HepG2 (cell line): ENCODE data around the gene CLCN2. TPM values are rescaled to one million over a fixed set of nuclear protein-coding genes. Genes with fewer than 3 reads are reported as not detected.
A peak's percentile ranks its signal among the peaks of the same experiment; 100 is the strongest.

Source experiments
- AFF4 ChIP-seq: sonication (generic); formaldehyde crosslinking; IDR thresholded peaks from 2 replicates; pipeline ENCODE4 v1.4.0; 2020; ENCODE audit warnings: missing genetic modification reagents
- ATRX ChIP-seq: sonication (generic); formaldehyde crosslinking; IDR thresholded peaks from 2 replicates; pipeline ENCODE4 v1.4.0; 2020; ENCODE audit warnings: missing genetic modification reagents, borderline replicate concordance
- FOXM1 ChIP-seq: sonication (generic); formaldehyde crosslinking; IDR thresholded peaks from 2 replicates; pipeline ENCODE4 v1.5.0; 2020; ENCODE audit warnings: missing genetic modification reagents
- GPBP1L1 ChIP-seq: sonication (generic); formaldehyde crosslinking; IDR thresholded peaks from 2 replicates; pipeline ENCODE4 v1.5.0; 2020; ENCODE audit warnings: mild to moderate bottlenecking, missing genetic modification reagents
- HNRNPH1 ChIP-seq: fragments of 200-400 bp; formaldehyde crosslinking; optimal IDR thresholded peaks from 2 replicates; pipeline ENCODE3; 2017; ENCODE audit warnings: mild to moderate bottlenecking, low read depth, low read length
- NAIF1 ChIP-seq: sonication (generic); formaldehyde crosslinking; IDR thresholded peaks from 2 replicates; pipeline ENCODE4 v1.5.0; 2020; ENCODE audit warnings: mild to moderate bottlenecking, missing genetic modification reagents, borderline replicate concordance
- PTBP1 ChIP-seq: fragments of 200-400 bp; formaldehyde crosslinking; IDR thresholded peaks from 2 replicates; pipeline ENCODE4 v1.6.1; 2018; ENCODE audit warnings: low read length, low read depth; ENCODE audit not compliant: poor library complexity, severe bottlenecking
- RAD21 ChIP-seq: fragments of 450-650 bp; formaldehyde crosslinking; IDR thresholded peaks from 2 replicates; pipeline ENCODE4 v1.5.0; 2020; ENCODE audit warnings: mild to moderate bottlenecking
- RFX5 ChIP-seq: IDR thresholded peaks from 2 replicates; pipeline ENCODE4 v1.6.1; 2011; ENCODE audit warnings: low read depth, low read length, improper control_type of control experiment
- SNAPC2 ChIP-seq: sonication (generic); formaldehyde crosslinking; IDR thresholded peaks from 2 replicates; pipeline ENCODE4 v1.8.1; 2022; ENCODE audit warnings: mild to moderate bottlenecking, missing genetic modification reagents
- TCF7 ChIP-seq: sonication (generic); IDR thresholded peaks from 2 replicates; pipeline ENCODE4 v1.6.1; 2016; ENCODE audit warnings: antibody characterized with exemption, low read depth
- ZIK1 ChIP-seq: sonication (generic); formaldehyde crosslinking; IDR thresholded peaks from 2 replicates; pipeline ENCODE4 v1.5.0; 2020; ENCODE audit warnings: mild to moderate bottlenecking, low read depth, missing genetic modification reagents, borderline replicate concordance
- ZNF136 ChIP-seq: sonication (generic); formaldehyde crosslinking; IDR thresholded peaks from 2 replicates; pipeline ENCODE4 v1.8.1; 2022; ENCODE audit warnings: low read depth, mild to moderate bottlenecking, moderate library complexity, missing genetic modification reagents
- ZNF234 ChIP-seq: sonication (generic); formaldehyde crosslinking; conservative IDR thresholded peaks from 2 replicates; pipeline ENCODE4 v1.5.1; 2020; ENCODE audit warnings: mild to moderate bottlenecking, missing genetic modification reagents
- ZSCAN30 ChIP-seq: sonication (generic); formaldehyde crosslinking; IDR thresholded peaks from 2 replicates; pipeline ENCODE4 v1.5.0; 2020; ENCODE audit warnings: mild to moderate bottlenecking, missing genetic modification reagents
- ZZZ3 ChIP-seq: sonication (generic); formaldehyde crosslinking; IDR thresholded peaks from 2 replicates; pipeline ENCODE4 v1.4.0; 2020; ENCODE audit warnings: missing genetic modification reagents, mild to moderate bottlenecking, borderline replicate concordance
- polyA plus RNA-seq, 8 experiments: library from polyadenylated mRNA; depleted of rRNA in 3 of 8; stranded (reverse) in 7 of 8; unstranded in 1 of 8; fragments of >200 nt; fragmentation: Illumina TruSeq in 4 of 8; extraction: Trizol in 4 of 8; gene quantifications; 2 replicates each; pipeline versions ENCODE4 v1.2.1 to v1.2.3, GENCODE V29; 2011 to 2016; ENCODE audit warnings: low read depth in 4 of 8, missing spikeins in 1 of 8, mixed read lengths in 1 of 8; ENCODE audit not compliant: insufficient read depth in 1 of 8
- total RNA-seq, 5 experiments: library from RNA; depleted of rRNA; stranded (reverse); fragments of >200 nt; fragmentation: Illumina TruSeq; extraction: Trizol; gene quantifications; 2 replicates each; pipeline ENCODE4 v1.2.3, GENCODE V29; 2016; ENCODE audit warnings: low read depth in 1 of 5
- TF ChIP-seq, protein P1 (sequence below): IDR thresholded peaks from 2 replicates; pipeline ENCODE4 v1.6.1; 2016; ENCODE audit warnings: missing biosample characterization, missing genetic modification reagents, low read depth
- TF ChIP-seq, protein P2 (sequence below): sonication (generic); formaldehyde crosslinking; IDR thresholded peaks from 2 replicates; pipeline ENCODE4 v1.5.0; 2020; ENCODE audit warnings: mild to moderate bottlenecking, missing genetic modification reagents
- TF ChIP-seq, protein P3 (sequence below): sonication (generic); formaldehyde crosslinking; IDR thresholded peaks from 2 replicates; pipeline ENCODE4 v1.5.1; 2020; ENCODE audit warnings: missing genetic modification reagents, mild to moderate bottlenecking, borderline replicate concordance

CLCN2 gene
- total and polyA plus RNA-seq, 2 of the 13 experiments (the other 11 are each of a cell fraction or from before 2014, with no cell fraction given) = 11.4 to 13.5 TPM

DNA sequence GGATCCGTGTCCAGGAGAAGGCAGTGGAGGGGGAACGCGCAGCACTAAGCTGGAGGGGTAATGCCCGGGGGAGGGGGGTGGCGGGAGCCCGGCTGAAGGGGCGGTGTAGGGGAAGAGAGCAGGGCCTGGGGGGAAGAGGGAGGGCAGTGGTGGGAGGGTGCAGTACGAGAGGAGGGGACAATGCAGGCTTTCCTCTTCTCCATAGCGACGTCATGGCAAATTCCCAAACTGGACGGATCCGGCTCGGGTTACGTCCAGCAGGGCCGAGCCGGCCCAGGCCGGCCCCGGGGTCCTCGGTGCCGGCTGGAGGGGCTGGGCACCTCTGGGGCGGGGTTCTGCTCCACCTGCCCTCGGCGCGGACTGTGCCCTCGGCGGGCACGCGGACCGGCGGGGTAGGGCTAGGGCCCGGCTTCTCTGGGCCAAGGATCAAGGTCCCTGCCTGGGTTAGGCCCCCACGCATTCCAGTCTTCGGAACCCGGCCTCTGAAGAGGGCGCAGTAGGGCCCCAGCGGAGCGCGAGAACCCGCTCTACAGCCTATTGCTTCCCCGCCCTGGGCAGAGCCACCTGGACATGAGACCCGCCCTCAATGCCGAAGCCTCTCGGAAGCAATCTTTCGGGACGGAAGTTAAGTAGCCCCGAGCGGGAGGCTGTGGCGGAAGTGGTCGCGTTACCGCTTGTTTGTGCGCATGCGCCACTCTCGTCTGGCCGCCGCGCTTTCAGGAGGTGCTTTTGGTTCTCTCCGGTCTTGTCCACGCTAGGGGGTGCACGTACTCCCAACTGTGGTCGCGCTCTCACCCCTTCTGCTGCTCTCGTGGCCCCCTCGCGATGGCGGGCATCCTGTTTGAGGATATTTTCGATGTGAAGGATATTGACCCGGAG, 1.5 kb upstream of the CLCN2 start (continued):
- peak; percentile 76 for TF ChIP-seq AFF4
- TF ChIP-seq, protein P1, sequence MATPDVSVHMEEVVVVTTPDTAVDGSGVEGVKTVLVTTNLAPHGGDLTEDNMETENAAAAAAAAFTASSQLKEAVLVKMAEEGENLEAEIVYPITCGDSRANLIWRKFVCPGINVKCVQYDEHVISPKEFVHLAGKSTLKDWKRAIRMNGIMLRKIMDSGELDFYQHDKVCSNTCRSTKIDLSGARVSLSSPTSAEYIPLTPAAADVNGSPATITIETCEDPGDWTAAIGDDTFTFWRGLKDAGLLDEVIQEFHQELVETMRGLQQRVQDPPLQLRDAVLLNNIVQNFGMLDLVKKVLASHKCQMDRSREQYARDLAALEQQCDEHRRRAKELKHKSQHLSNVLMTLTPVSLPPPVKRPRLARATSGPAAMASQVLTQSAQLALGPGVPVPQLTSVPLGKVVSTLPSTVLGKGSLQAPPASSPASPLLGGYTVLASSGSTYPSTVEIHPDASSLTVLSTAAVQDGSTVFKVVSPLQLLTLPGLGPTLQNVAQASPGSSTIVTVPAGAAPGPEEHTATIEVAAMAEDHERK = no peak; the same call in 1 of the 2 replicates
- TF ChIP-seq ZIK1 = peak; percentile 69
- TF ChIP-seq ZNF234 (CRISPR knock-in tag) = no peak
- peak; percentile 84 for TF ChIP-seq ZNF136
- no peak for TF ChIP-seq RFX5
- peak; percentile 74 for TF ChIP-seq RAD21 (CRISPR knock-in tag)
- TF ChIP-seq SNAPC2 (CRISPR knock-in tag) = 0 out of 2 replicates have a peak, but pooled peaks have one; percentile 72
- TF ChIP-seq NAIF1 (CRISPR knock-in tag) = peak; percentile 74
- TF ChIP-seq, protein P2, sequence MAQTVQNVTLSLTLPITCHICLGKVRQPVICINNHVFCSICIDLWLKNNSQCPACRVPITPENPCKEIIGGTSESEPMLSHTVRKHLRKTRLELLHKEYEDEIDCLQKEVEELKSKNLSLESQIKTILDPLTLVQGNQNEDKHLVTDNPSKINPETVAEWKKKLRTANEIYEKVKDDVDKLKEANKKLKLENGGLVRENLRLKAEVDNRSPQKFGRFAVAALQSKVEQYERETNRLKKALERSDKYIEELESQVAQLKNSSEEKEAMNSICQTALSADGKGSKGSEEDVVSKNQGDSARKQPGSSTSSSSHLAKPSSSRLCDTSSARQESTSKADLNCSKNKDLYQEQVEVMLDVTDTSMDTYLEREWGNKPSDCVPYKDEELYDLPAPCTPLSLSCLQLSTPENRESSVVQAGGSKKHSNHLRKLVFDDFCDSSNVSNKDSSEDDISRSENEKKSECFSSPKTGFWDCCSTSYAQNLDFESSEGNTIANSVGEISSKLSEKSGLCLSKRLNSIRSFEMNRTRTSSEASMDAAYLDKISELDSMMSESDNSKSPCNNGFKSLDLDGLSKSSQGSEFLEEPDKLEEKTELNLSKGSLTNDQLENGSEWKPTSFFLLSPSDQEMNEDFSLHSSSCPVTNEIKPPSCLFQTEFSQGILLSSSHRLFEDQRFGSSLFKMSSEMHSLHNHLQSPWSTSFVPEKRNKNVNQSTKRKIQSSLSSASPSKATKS (CRISPR knock-in tag) = no peak
- no peak for TF ChIP-seq ATRX (CRISPR knock-in tag)
- no peak; the same call in 1 of the 2 replicates for TF ChIP-seq ZZZ3 (CRISPR knock-in tag)
- TF ChIP-seq PTBP1 = no peak
- no peak for TF ChIP-seq FOXM1 (CRISPR knock-in tag)
- TF ChIP-seq ZSCAN30 (CRISPR knock-in tag) = 0 out of 2 replicates have a peak, but pooled peaks have one; percentile 39
- TF ChIP-seq GPBP1L1 (CRISPR knock-in tag) = no peak
- no peak for TF ChIP-seq HNRNPH1
- TF ChIP-seq, protein P3, sequence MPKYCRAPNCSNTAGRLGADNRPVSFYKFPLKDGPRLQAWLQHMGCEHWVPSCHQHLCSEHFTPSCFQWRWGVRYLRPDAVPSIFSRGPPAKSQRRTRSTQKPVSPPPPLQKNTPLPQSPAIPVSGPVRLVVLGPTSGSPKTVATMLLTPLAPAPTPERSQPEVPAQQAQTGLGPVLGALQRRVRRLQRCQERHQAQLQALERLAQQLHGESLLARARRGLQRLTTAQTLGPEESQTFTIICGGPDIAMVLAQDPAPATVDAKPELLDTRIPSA = no peak; the same call in 1 of the 2 replicates
- TF ChIP-seq TCF7 = no peak
